ENCODE measurements around the gene IL1RN. TPM values are rescaled to one million over a fixed set of nuclear protein-coding genes. Genes with fewer than 3 reads are reported as not detected.

The IL1RN gene
- total and polyA plus RNA-seq, 2 of the 13 experiments (the other 11 are each of a cell fraction or from before 2014, with no cell fraction given), result 21.2 to 101 TPM

- TF ChIP-seq REST (IDR thresholded peaks at IDR 0.05; ENCODE audit: borderline replicate concordance in 1 of 2, low read depth in 1 of 2, low read length in 2 of 2) (peak in 1 of 2 experiments; percentile 46; a peak in 1 of 4 replicates), THAP11 (CRISPR knock-in tag; IDR thresholded peaks at IDR 0.05) (peak; percentile 52), THAP9 (CRISPR knock-in tag; IDR thresholded peaks at IDR 0.05; ENCODE audit: borderline replicate concordance) (no peak), ZNF142 (CRISPR knock-in tag; IDR thresholded peaks at IDR 0.05) (no peak), MXD1 (CRISPR knock-in tag; IDR thresholded peaks at IDR 0.05) (no peak), RXRB (CRISPR knock-in tag; IDR thresholded peaks at IDR 0.05; ENCODE audit: borderline replicate concordance) (no peak; the same call in 1 of the 2 replicates), MEIS1 (CRISPR knock-in tag; IDR thresholded peaks at IDR 0.05; ENCODE audit: borderline replicate concordance) (no peak), ZNF326 (CRISPR knock-in tag; IDR thresholded peaks at IDR 0.05; ENCODE audit: borderline replicate concordance) (no peak), RARA (CRISPR knock-in tag; IDR thresholded peaks at IDR 0.05) (peak; percentile 75)
These were observed 29.1 kb downstream of the IL1RN start (continued) for GRCh38 chr2:113156278-113157117.
